ENCODE data around the gene BCAS1. TPM values are rescaled to one million over a fixed set of nuclear protein-coding genes. Genes with fewer than 3 reads are reported as not detected.

The BCAS1 gene
- total and polyA plus RNA-seq, 2 donors (not counting 3 experiments of a cell fraction or from before 2014, with no cell fraction given) = not detected

DNA sequence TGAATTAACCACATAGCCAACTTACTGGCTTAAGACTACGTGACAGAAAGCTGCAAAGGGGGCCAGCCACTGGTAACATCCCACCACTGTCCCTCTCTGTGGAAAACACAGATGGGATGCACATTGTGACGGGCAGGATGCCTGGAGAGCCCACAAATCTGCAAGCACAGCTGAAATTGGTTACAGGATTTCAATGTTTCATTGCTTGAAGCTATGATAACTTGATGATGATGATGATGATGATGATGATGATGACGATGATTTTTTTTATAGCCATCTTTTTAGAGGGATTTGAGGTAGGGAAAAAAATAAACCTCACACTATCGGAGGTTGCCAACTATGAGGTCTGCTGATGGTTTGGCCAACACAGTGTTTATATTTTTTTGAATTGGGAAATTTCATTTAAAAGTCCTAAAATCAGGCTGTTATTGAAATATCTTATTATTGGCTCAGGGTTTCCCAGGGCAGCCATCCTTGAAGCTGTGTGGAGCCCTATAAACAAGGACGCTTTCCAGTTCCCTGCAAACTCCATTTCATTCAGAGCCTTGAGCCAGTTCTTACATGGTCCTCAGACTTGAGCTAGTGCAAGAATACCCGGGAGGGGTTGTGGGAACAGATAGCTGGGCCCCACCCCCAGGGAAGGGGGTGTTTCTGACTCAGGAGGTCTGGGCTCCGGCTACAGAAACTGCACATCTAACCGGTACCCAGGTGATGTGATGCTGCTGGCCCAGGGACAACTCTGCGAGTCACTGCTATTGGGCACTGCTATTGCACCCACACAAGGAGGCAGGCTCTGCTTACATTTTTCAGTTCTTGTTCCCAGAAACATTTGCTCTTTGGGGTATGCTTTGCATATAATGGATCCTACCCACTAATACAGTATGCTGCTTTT is 27.1 kb downstream of the BCAS1 start:
- DNase-seq (ENCODE audit: low read depth, low spot score) (no peak), FAIRE-seq (no peak)
- H3K4me1 ChIP-seq (ENCODE audit: control insufficient read depth, extremely low read depth, insufficient read depth, low read length) = no peaks in the 10 kb centered on the region
- TF ChIP-seq GATA2 (IDR thresholded peaks at IDR 0.05; ENCODE audit: insufficient read depth, insufficient read length, low read depth, low read length) (no peak), MYC (IDR thresholded peaks at IDR 0.05; ENCODE audit: low read depth, low read length) (no peak), FOS (IDR thresholded peaks at IDR 0.05; ENCODE audit: borderline replicate concordance, insufficient read depth, low read length) (no peak), JUN (IDR thresholded peaks at IDR 0.05; ENCODE audit: borderline replicate concordance, insufficient read depth, insufficient read length, low read depth) (no peak), EZH2 (IDR thresholded peaks at IDR 0.05; ENCODE audit: borderline replicate concordance, low read depth, low read length, severe bottlenecking) (no peak)
- TF ChIP-seq, protein P1, sequence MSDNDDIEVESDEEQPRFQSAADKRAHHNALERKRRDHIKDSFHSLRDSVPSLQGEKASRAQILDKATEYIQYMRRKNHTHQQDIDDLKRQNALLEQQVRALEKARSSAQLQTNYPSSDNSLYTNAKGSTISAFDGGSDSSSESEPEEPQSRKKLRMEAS (IDR thresholded peaks at IDR 0.05; ENCODE audit: insufficient read depth, insufficient read length) = no peak
- H4K20me1 ChIP-seq (replicated peaks; ENCODE audit: control insufficient read depth, extremely low read depth, insufficient read depth, low read length) = no peaks in the 10 kb centered on the region
- dilution Hi-C loops (cut with MboI; ENCODE audit: extremely low pct_ligation_motif_present, low sequenced_read_pairs) = no loop called here
- H3K27ac ChIP-seq (ENCODE audit: insufficient read depth, low read depth, low read length) = no peak overlapping the region
- H3K36me3 ChIP-seq (ENCODE audit: control insufficient read depth in 2 of 2, extremely low read depth in 1 of 2, insufficient read depth in 2 of 2, low read length in 2 of 2) = no peaks in the 10 kb centered on the region
- no peak overlapping the region for H2AFZ ChIP-seq (ENCODE audit: low read depth, low read length)
- H3K4me3 ChIP-seq (replicated peaks in 1 of 3; ENCODE audit: insufficient read depth in 1 of 3, low read depth in 1 of 3, low read length in 3 of 3) = no peak overlapping the region
- CTCF ChIA-PET = interaction anchor here (1.1 to 1.2 kb wide), 2 partner anchors 13 to 62 kb away, joined by 3 to 4 read pairs; no protein-coding TSS in a partner anchor
- no peak overlapping the region for H3K9ac ChIP-seq (replicated peaks; ENCODE audit: extremely low read depth, insufficient read depth, low read length)
- intact Hi-C loops (cut with micrococcal nuclease) = no loop called here
- H3K27me3 ChIP-seq (ENCODE audit: control insufficient read depth in 2 of 2, insufficient read depth in 2 of 2, low read length in 2 of 2) = peaks cover 0 to 4% of the 10 kb centered on the region in 2 experiments
- POLR2A ChIA-PET = no interaction called here
- no peaks in the 10 kb centered on the region for H3K9me1 ChIP-seq (replicated peaks; ENCODE audit: control insufficient read depth, extremely low read depth, insufficient read depth, low read length)
- H3K4me2 ChIP-seq (ENCODE audit: insufficient read depth, low read length) = no peak overlapping the region
- H3K9me3 ChIP-seq (replicated peaks; ENCODE audit: control insufficient read depth, insufficient read depth, low read length) = no peaks in the 10 kb centered on the region
- BruUV-seq (replicated peaks) = no TSS peak
- H3K79me2 ChIP-seq (ENCODE audit: control insufficient read depth, insufficient read depth, low read length) = no peaks in the 10 kb centered on the region

DNA sequence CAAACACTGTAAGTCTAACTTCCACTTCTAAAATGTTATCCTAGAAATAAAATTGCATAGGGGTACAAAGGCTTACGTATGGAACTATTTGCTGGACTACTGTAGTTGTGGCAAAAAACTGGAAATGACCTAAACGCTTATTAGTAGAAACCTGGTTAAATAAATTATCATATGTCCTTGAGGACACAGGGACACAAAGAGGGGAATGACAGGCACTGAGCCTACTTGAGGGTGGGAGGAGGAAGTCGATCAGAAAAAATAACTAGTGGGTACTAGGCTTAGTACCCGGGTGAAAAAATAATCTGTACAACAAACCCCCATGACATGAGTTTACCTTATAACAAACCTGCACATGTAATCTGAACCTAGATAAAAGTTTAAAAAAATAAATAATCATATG is 28.4 kb downstream of the BCAS1 start:
- peaks cover 0 to 4% of the 10 kb centered on the region in 2 experiments for H3K27me3 ChIP-seq (ENCODE audit: control insufficient read depth in 2 of 2, insufficient read depth in 2 of 2, low read length in 2 of 2)
- no peaks in the 10 kb centered on the region for H3K9me3 ChIP-seq (replicated peaks; ENCODE audit: control insufficient read depth, insufficient read depth, low read length)
- no peak overlapping the region for H3K4me2 ChIP-seq (ENCODE audit: insufficient read depth, low read length)
- FAIRE-seq (no peak), DNase-seq (ENCODE audit: low read depth, low spot score) (no peak)
- H3K9ac ChIP-seq (replicated peaks; ENCODE audit: extremely low read depth, insufficient read depth, low read length) = no peak overlapping the region
- no peaks in the 10 kb centered on the region for H3K36me3 ChIP-seq (ENCODE audit: control insufficient read depth in 2 of 2, extremely low read depth in 1 of 2, insufficient read depth in 2 of 2, low read length in 2 of 2)
- CTCF ChIA-PET = no interaction called here
- dilution Hi-C loops (cut with MboI; ENCODE audit: extremely low pct_ligation_motif_present, low sequenced_read_pairs) (no loop called here), intact Hi-C loops (cut with micrococcal nuclease) (no loop called here)
- H3K4me3 ChIP-seq (replicated peaks in 1 of 3; ENCODE audit: insufficient read depth in 1 of 3, low read depth in 1 of 3, low read length in 3 of 3) = no peak overlapping the region
- H3K4me1 ChIP-seq (ENCODE audit: control insufficient read depth, extremely low read depth, insufficient read depth, low read length) = no peaks in the 10 kb centered on the region
- no peak overlapping the region for H3K27ac ChIP-seq (ENCODE audit: insufficient read depth, low read depth, low read length)
- POLR2A ChIA-PET = no interaction called here
- TF ChIP-seq, protein P2, sequence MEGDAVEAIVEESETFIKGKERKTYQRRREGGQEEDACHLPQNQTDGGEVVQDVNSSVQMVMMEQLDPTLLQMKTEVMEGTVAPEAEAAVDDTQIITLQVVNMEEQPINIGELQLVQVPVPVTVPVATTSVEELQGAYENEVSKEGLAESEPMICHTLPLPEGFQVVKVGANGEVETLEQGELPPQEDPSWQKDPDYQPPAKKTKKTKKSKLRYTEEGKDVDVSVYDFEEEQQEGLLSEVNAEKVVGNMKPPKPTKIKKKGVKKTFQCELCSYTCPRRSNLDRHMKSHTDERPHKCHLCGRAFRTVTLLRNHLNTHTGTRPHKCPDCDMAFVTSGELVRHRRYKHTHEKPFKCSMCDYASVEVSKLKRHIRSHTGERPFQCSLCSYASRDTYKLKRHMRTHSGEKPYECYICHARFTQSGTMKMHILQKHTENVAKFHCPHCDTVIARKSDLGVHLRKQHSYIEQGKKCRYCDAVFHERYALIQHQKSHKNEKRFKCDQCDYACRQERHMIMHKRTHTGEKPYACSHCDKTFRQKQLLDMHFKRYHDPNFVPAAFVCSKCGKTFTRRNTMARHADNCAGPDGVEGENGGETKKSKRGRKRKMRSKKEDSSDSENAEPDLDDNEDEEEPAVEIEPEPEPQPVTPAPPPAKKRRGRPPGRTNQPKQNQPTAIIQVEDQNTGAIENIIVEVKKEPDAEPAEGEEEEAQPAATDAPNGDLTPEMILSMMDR (IDR thresholded peaks at IDR 0.05; ENCODE audit: extremely low read depth in 1 of 2, insufficient read depth in 1 of 2, low read depth in 1 of 2, low read length in 2 of 2) = no peak
- TF ChIP-seq, protein P1 (IDR thresholded peaks at IDR 0.05; ENCODE audit: insufficient read depth, insufficient read length) = no peak
- no peak for TF ChIP-seq POLR2A (IDR thresholded peaks at IDR 0.05; ENCODE audit: low read depth, low read length)
- TF ChIP-seq JUN (IDR thresholded peaks at IDR 0.05; ENCODE audit: borderline replicate concordance, insufficient read depth, insufficient read length, low read depth) = no peak
- H2AFZ ChIP-seq (ENCODE audit: low read depth, low read length) = no peak overlapping the region
- BruUV-seq (replicated peaks) = no TSS peak
- H3K9me1 ChIP-seq (replicated peaks; ENCODE audit: control insufficient read depth, extremely low read depth, insufficient read depth, low read length) = no peaks in the 10 kb centered on the region
- H4K20me1 ChIP-seq (replicated peaks; ENCODE audit: control insufficient read depth, extremely low read depth, insufficient read depth, low read length) = no peaks in the 10 kb centered on the region
- no peaks in the 10 kb centered on the region for H3K79me2 ChIP-seq (ENCODE audit: control insufficient read depth, insufficient read depth, low read length)
